HG03196 (cell line): ENCODE data around the gene GPR18.
"Not testable (repeated sequence)": the region's sequence is repeated elsewhere in the genome, so short reads cannot be mapped to it uniquely, and the experiment has no call there.

Experiments used
- ATAC-seq: cut with Tn5 transposase; IDR thresholded peaks from one replicate; pipeline ENCODE4 v1.9.1; 2021; ENCODE audit not compliant: unreplicated experiment

Gene GPR18

GRCh38 chr13:99231721-99232120, 26.5 kb downstream of the GPR18 start:
- no peak for ATAC-seq

DNA sequence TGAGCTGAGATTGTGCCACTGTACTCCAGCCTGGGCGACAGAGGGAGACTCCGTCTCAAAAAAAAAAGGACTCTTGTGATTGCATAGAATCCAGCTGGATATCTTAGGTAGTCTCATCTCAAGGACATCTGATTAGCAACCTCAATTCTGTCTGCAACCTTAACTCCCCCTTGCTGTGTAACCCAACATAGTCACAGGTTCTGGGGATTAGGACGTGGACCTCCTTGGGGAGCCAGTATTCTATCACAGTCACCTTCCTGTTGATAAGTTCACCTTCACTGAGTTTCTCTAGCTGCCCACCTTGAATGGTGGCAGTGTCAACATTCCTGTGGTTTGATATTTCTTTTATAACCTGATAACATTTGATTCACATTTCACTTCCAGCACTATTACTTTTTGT, 27.2 kb downstream of the GPR18 start:
- ATAC-seq = no peak

GRCh38 chr13:99230588-99230987, 27.6 kb downstream of the GPR18 start:
- ATAC-seq = not testable (repeated sequence)

DNA sequence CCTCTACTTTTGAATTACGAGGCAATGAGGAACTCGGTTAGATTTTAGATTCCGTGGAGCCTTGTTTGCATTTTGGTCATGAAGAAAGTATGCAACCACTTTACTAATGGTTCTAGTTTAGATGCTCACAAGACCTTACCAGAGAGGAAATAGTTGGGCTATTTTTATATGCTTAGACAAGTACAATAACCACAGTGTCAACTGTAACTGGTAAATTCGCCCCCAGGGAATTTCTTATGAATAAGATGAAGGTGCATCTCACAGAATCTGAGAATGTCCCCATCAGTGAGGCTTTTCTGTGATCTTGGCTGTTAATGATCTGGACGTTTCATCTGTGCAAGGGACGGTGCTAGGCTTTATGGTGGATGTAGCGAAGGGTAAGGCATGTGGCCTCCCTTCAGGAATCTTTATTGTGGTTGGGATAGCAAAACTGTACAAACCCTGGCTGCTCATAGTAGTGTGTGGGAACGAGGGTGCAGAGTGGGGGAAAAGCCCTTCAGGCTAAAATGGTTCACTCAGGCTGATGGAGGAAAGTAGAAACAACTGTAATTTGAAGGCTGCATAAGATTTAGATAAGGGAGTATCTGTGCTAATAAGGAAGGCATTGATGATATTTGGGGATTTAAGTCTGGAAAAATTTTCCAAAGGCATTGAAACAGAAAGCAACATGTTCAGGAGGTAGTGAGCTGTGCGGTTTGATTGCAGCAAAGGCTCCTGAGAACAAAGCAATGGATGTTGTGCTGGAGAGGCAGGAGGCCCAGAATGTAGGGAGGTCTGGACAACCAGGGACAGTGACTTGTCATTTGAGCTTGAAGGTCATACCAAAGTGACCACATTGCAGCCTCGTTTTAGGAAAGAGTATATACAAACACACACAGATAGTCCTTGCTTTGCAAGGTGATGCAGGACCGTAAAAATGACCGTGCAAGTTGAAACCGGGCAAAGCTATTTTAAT, 29.2 kb downstream of the GPR18 start:
- ATAC-seq = peak; percentile 83

DNA sequence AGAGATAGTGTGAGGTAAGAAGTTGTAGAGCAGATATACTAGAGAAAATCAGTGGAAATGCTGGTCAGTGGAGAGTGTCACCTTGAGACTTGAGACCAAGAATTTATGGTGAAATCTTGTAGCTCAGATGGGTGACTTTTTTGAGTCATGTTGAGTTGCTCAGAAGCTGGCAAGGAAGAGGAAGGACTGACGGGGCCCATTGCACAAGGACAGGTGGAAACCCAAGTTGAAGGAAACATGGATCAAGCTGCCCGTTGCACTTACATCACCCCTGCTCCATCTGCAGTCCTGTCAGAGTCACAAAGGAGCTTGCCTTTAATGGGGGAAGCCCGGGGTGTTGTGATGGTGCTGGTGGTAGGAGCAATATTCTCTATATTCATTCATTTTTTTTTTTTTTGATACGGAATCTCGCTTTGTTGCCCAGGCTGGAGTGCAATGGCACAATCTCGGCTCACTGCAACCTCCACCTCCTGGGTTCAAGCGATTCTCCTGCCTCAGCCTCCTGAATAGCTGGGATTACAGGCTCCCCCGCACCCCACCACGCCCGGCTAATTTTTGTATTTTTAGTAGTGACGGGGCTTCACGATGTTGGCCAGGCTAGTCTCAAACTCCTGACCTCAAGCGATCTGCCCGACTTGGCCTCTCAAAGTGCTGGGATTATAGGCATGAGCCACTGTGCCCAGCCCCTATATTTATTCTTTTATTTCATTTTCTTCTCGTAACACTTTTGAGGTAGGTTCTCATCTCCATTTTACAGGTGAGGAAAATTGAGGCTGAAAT, 30.1 kb downstream of the GPR18 start:
- ATAC-seq = no peak

- ATAC-seq = no peak
These were observed 30.8 kb downstream of the GPR18 start for GRCh38 chr13:99227331-99227900.

- ATAC-seq = no peak
These were observed 31.7 kb downstream of the GPR18 start for GRCh38 chr13:99226513-99226912.

- no peak for ATAC-seq
These were observed 33.1 kb downstream of the GPR18 start for GRCh38 chr13:99225078-99225477.

DNA sequence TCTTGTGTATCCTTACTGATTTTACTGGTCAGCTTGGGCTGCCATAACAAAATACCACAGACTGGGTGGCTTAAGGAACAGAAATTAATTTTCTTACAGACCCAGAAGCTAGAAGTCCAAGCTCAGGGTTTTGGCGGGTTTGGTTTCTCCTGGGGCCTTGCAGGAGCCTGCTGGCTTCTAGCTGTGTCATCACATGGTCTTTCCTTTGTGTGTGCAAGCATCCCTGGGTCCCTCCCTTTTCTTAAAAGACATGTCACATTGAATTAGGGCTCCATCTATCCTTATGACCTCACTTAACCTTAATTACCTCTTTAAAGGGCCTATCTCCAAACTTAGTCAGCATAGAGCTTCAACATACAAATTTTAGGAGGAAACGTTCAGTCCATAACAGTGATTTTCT, 34.2 kb downstream of the GPR18 start:
- ATAC-seq = no peak

DNA sequence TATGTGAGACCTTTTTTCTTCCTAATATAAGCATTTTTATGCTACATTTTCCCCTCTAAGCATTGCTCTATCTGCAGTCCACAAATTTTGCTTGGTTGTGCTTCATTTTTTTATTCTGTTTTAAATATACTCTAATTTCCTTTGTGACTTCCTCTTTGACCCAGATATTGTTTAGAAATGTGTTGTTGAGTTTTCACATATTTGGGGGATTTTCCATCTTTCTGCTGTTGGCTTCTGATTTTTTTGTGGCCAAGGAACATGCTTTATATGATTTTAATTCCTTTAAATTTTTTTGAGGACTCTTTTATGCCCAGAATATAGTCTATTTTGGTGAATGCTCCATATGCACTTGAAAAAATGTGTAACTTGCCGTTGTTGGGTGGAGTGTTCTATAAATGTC, 34.6 kb downstream of the GPR18 start:
- no peak for ATAC-seq

GRCh38 chr13:99221567-99222239, 36.5 kb downstream of the GPR18 start:
- ATAC-seq = no peak

- ATAC-seq = no peak
These were observed 37.8 kb downstream of the GPR18 start for GRCh38 chr13:99220199-99220935.

DNA sequence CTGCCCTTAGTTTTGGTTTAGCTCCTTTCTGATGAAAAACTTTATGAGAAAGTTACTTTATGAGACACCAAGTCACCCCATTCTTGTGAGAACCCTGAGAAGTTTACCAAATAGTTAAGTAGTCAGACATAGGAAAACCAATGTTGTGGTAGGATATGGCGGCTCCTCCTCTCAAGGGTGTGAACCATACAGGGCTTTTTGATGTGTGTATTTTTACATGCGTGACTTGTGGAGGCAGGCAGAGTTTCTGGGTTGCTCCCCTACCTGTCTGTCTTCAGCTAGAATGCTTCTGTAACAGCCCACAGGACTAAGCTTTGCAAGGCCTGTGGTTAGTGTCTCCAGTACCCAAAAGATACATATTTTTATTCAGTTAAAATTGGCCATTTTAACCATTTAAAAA, 39.2 kb downstream of the GPR18 start:
- ATAC-seq = no peak

GRCh38 chr13:99218545-99218944, 39.6 kb downstream of the GPR18 start:
- no peak for ATAC-seq

DNA sequence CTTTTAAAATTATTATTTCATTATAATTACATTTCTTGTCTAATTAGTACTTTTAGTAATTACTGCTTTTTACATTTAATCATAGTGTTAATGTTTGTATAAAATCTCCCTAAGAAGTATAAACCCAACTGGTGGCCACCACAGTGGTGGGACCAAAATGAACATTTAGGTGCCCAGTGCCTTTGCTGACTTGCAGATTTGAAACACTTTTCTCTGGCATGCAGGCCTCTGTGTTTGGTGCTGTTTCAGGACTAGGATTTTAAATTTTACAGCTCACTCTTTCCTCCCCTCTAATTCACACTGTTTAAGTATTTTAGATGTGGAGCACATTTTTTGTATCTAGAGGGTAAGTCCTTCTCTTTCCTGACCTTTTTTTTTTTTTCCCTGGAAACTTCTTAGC, 40.1 kb downstream of the GPR18 start:
- ATAC-seq = no peak

- no peak for ATAC-seq
These were observed 40.6 kb downstream of the GPR18 start for GRCh38 chr13:99217461-99218110.

DNA sequence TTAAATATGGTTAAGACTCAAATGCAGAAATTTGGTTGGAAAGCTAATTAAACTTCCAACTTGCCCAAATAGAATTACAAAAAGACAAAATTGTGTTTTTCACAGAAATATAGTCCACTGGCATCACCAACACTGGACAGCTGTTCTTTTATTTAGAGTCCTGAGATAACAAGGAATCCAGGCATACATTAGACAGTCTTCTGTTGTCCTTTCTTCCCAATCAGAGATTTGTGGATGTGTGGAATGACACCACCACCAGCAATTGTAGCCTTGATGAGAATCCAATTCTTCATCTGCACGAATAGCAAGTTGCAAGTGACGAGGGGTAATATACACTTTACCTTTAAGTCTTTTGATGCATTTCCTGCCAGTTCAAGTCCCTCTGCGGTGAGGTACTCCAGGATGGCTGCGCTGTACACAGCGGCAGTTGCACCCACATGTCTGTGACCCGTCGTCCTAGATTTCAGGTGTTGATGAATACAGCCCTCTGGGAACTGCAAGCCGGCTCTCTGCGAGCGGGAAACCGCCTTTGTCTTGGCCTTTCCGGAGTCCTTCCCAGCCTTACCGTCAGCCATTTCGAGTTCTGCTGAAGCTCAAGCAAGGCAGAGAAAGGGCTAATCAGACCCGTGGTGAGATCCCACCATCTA, 42.9 kb downstream of the GPR18 start:
- ATAC-seq = no peak

DNA sequence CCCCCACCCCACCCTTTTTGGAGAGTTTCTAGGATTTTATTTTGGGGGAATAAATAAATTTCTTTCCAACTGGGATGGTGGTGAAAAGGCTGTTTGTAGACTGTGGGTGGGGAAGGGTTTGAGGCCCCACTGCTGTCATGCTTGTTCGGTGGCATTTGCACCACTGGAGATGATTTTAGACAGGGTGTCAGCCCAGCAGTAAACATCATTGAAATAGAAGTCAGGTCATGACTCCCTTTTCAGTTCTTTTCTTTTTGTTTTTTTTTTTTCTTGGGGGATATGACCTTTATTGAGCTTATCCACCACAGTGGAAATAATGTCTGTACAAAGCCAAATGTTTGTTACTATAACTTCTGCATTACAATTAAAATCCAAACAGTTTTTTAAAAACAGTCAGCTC, 43.4 kb downstream of the GPR18 start:
- no peak for ATAC-seq

- ATAC-seq = peak; percentile 71
These were observed 43.9 kb downstream of the GPR18 start for GRCh38 chr13:99214232-99214631.
